Activated CD4-positive, alpha-beta T cell treated with anti-CD3 and anti-CD28 coated beads, Interleukin-2, amount 50 U/mL, for 4 hours (primary cell): ENCODE data around the gene FOXC2.

ENCODE experiments used
- DNase-seq, 2 experiments: peaks; one replicate each; pipeline ENCODE4 v3.0.0-alpha.2; 2020

FOXC2 gene

DNA sequence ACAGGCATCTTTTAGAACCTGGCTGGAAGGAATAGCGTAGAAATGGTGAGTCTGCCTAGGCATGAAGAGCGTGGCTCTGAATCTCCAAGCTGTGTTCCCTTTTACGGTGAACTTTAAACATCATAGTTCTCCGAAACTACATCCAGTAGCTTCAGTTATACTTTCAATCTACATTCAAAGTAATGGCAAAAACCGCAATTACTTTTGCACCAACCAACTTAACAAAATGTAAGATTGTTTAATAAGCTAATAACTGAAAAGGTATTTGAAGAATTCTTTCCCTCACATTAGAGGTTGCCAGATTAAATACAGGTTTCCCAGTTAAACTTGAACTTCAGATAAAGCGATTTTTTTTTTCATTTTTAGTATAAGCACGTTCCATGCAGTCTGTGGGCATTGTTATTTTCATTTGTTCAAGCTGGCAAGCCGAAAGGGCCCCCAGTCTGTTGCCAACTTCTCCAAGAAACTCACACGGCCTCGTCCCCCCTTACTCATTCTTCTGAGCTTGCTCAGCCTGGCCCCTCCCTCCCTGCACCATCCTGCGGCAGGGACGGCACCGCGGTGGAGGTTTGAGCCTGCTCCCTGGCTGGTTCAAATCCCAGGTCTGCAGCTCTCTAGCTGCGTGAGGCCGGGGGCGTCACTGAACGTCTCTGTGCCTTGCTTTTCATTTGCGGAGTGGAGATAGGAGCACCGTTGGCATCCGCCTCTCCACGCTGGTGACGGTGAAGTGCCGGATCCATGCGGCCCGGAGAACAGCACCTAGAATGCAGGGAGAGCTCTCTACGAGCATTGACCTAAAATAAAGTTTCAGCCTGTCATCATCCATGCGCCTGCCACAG, 8.1 kb upstream of the FOXC2 start:
- DNase-seq: no peak

- DNase-seq: no peak
Measured at GRCh38 chr16:86559802-86560305, 6.8 kb upstream of the FOXC2 start.

DNA sequence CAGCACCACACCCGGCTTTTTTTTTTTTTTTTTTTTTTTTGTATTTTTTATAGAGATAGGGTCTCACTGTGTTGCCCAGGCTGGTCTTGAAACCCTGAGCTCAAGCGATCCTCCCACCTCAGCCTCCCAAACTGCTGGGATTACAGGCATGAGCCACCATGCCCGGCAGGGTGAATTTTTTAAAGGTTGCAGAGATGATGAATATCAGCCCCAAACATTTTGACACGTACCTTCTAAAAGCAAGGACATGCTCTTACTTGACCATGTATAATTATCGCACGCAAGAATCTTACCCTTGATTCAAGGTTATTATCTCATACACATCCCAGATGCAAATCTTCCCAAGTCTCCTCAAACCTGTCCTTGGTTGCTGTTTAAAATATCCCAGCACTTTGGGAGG, 4.3 kb upstream of the FOXC2 start:
- no peak for DNase-seq

- peak; percentile 82 to 86 for DNase-seq
Measured at GRCh38 chr16:86563469-86564345, 2.9 kb upstream of the FOXC2 start.

GRCh38 chr16:86565181-86565631, 1.4 kb upstream of the FOXC2 start:
- DNase-seq: no peak

- no peak for DNase-seq
Measured at GRCh38 chr16:86565644-86566511, 751 bp upstream of the FOXC2 start.

DNA sequence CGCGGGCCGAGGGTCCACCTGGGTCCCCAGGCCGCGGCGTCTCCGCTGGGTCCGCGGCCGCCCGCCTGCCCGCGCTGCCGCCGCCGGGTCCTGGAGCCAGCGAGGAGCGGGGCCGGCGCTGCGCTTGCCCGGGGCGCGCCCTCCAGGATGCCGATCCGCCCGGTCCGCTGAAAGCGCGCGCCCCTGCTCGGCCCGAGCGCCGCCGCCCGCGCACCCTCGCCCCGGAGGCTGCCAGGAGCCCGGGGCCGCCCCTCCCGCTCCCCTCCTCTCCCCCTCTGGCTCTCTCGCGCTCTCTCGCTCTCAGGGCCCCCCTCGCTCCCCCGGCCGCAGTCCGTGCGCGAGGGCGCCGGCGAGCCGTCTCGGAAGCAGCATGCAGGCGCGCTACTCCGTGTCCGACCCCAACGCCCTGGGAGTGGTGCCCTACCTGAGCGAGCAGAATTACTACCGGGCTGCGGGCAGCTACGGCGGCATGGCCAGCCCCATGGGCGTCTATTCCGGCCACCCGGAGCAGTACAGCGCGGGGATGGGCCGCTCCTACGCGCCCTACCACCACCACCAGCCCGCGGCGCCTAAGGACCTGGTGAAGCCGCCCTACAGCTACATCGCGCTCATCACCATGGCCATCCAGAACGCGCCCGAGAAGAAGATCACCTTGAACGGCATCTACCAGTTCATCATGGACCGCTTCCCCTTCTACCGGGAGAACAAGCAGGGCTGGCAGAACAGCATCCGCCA, 504 bp downstream of the FOXC2 start:
- DNase-seq: no peak

DNA sequence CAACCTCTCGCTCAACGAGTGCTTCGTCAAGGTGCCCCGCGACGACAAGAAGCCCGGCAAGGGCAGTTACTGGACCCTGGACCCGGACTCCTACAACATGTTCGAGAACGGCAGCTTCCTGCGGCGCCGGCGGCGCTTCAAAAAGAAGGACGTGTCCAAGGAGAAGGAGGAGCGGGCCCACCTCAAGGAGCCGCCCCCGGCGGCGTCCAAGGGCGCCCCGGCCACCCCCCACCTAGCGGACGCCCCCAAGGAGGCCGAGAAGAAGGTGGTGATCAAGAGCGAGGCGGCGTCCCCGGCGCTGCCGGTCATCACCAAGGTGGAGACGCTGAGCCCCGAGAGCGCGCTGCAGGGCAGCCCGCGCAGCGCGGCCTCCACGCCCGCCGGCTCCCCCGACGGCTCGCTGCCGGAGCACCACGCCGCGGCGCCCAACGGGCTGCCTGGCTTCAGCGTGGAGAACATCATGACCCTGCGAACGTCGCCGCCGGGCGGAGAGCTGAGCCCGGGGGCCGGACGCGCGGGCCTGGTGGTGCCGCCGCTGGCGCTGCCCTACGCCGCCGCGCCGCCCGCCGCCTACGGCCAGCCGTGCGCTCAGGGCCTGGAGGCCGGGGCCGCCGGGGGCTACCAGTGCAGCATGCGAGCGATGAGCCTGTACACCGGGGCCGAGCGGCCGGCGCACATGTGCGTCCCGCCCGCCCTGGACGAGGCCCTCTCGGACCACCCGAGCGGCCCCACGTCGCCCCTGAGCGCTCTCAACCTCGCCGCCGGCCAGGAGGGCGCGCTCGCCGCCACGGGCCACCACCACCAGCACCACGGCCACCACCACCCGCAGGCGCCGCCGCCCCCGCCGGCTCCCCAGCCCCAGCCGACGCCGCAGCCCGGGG, 1.3 kb downstream of the FOXC2 start:
- DNase-seq: no peak

- DNase-seq: no peak
Measured at GRCh38 chr16:86568677-86569623, 2.3 kb downstream of the FOXC2 start.

GRCh38 chr16:86569701-86570447, 3.2 kb downstream of the FOXC2 start:
- DNase-seq: no peak

- DNase-seq: no peak
Measured at GRCh38 chr16:86570558-86571529, 4.2 kb downstream of the FOXC2 start.

DNA sequence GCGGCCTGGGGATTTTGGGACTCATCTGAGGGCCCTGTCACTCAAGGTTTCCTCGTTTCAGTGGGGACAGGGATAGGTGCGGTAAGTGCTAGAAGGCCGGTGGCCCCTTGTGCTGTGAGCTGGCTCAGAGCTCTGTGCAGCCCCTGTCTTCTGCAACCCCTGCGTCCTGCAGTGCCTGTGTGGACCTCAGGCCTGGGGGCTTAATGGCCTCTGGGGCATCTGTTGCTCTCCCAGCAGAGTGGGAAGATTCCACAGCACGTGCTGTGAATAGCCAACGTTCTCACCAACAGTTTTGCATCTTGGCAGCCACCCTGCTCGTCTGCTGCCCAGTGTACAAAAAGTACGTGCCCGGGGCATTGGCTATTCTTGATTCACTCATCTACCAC, 4.9 kb downstream of the FOXC2 start:
- DNase-seq: no peak

DNA sequence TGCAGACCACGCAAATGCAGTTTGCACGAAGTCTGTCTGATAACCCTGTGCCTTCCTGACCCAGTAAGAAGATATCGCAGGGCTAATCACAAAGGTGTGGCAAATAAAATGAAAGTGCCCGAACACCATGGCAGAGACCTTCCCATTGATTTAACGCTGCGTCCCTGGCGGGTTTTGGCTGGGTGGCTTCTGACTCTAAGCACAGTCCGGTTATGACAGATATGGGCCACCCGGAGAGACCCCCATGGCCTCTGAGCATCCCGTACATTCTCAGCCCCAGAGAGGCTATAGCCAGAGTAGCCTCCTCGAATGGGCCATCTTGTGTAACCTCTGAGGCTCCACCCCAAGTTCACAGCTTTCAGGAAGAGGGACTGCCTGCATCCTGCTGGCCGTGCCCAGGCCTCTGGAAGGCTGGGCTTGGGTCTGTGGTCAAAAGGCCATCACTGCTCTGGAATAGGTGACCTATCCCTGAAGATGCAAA, 5.5 kb downstream of the FOXC2 start:
- no peak for DNase-seq

GRCh38 chr16:86572606-86573005, 6.0 kb downstream of the FOXC2 start:
- DNase-seq: no peak

GRCh38 chr16:86573215-86573614, 6.6 kb downstream of the FOXC2 start:
- no peak for DNase-seq

- DNase-seq: no peak
Measured at GRCh38 chr16:86573646-86574508, 7.2 kb downstream of the FOXC2 start.

GRCh38 chr16:86574646-86575045, 8.0 kb downstream of the FOXC2 start:
- no peak for DNase-seq
